Activated T-cell treated with anti-CD3 and anti-CD28 coated beads, Interleukin-2, amount 50 U/mL, for 4 hours (primary cell): ENCODE data around the gene LDHB. TPM values are rescaled to one million over a fixed set of nuclear protein-coding genes. Genes with fewer than 3 reads are reported as not detected.
"Not testable (repeated sequence)": the region's sequence is repeated elsewhere in the genome, so short reads cannot be mapped to it uniquely, and the experiment has no call there.

Experiments
- ATAC-seq, 2 donors: fragments of 200-7000 bp; cut with Tn5 transposase; one replicate each; pipeline ENCODE4 v1.10.0; 2021
- DNase-seq: peaks from one replicate; pipeline ENCODE4 v3.0.0-alpha.2; 2020
- H3K27me3 Mint-ChIP-seq: one replicate; pipeline ENCODE4 v1.8.0; 2021; ENCODE audit warnings: low read depth, mixed read lengths
- H3K36me3 Mint-ChIP-seq: one replicate; pipeline ENCODE4 v1.8.0; 2022; ENCODE audit warnings: mixed read lengths; ENCODE audit not compliant: insufficient read depth
- H3K4me1 Mint-ChIP-seq: one replicate; pipeline ENCODE4 v1.8.0; 2021; ENCODE audit warnings: low read depth, mixed read lengths
- H3K4me3 Mint-ChIP-seq: one replicate; pipeline ENCODE4 v1.8.0; 2021; ENCODE audit warnings: mild to moderate bottlenecking, moderate library complexity, mixed read lengths
- H3K9me3 Mint-ChIP-seq: one replicate; pipeline ENCODE4 v1.8.0; 2021; ENCODE audit warnings: mixed read lengths
- total RNA-seq, 3 donors: library from RNA; stranded (reverse); gene quantifications; one replicate each; pipeline ENCODE4 v1.2.1, GENCODE V29; 2021

Gene LDHB
- total RNA-seq, 3 donors from 2014 or later: 1,514 to 1,661 (median 1,615) TPM

- no peak for ATAC-seq
- Mint-ChIP-seq H3K36me3 (no peaks in the 10 kb centered on the region), H3K9me3 (no peaks in the 10 kb centered on the region), H3K4me3 (no peak overlapping the region), H3K4me1 (peaks cover 6% of the 10 kb centered on the region), H3K27me3 (no peaks in the 10 kb centered on the region)
- no peak for DNase-seq
Measured at GRCh38 chr12:21608196-21608595, 49.4 kb downstream of the LDHB start.

- no peak for ATAC-seq
- Mint-ChIP-seq H3K9me3 (no peaks in the 10 kb centered on the region), H3K27me3 (no peaks in the 10 kb centered on the region), H3K4me1 (peaks cover 2% of the 10 kb centered on the region), H3K36me3 (no peaks in the 10 kb centered on the region), H3K4me3 (no peak overlapping the region)
- no peak for DNase-seq
Measured at GRCh38 chr12:21607701-21608100, 49.9 kb downstream of the LDHB start.

- no peaks in the 10 kb centered on the region for H3K4me1 Mint-ChIP-seq
- no peak for ATAC-seq
- no peaks in the 10 kb centered on the region for H3K9me3 Mint-ChIP-seq
- DNase-seq: no peak
- no peaks in the 10 kb centered on the region for H3K36me3 Mint-ChIP-seq
- H3K27me3 Mint-ChIP-seq: no peaks in the 10 kb centered on the region
- no peak overlapping the region for H3K4me3 Mint-ChIP-seq
Measured at GRCh38 chr12:21606175-21606574, 51.5 kb downstream of the LDHB start.

GRCh38 chr12:21604245-21605101 is 53.2 kb downstream of the LDHB start, which contains the start of gene GYS2:
Gene GYS2 (minus strand): TSS chr12:21604847. CDS start chr12:21604592, 255 bp downstream.
- no peaks in the 10 kb centered on the region for H3K27me3 Mint-ChIP-seq
- DNase-seq: no peak
- no peak within 1 kb of the TSS for H3K4me3 Mint-ChIP-seq
- H3K4me1 Mint-ChIP-seq: no peaks in the 10 kb centered on the region
- no peaks in the 10 kb centered on the region for H3K9me3 Mint-ChIP-seq
- no peaks in the 10 kb centered on the region for H3K36me3 Mint-ChIP-seq
- ATAC-seq: no peak

- DNase-seq: no peak
- H3K36me3 Mint-ChIP-seq: no peaks in the 10 kb centered on the region
- H3K4me1 Mint-ChIP-seq: no peaks in the 10 kb centered on the region
- H3K4me3 Mint-ChIP-seq: no peak overlapping the region
- no peaks in the 10 kb centered on the region for H3K9me3 Mint-ChIP-seq
- no peak for ATAC-seq
- no peaks in the 10 kb centered on the region for H3K27me3 Mint-ChIP-seq
Measured at GRCh38 chr12:21602774-21603173, 54.9 kb downstream of the LDHB start.

GRCh38 chr12:21600196-21600595 is 57.4 kb downstream of the LDHB start:
- ATAC-seq (no peak), DNase-seq (no peak)
- no peak overlapping the region for H3K4me3 Mint-ChIP-seq
- H3K36me3 Mint-ChIP-seq: no peaks in the 10 kb centered on the region
- H3K9me3 Mint-ChIP-seq: peaks cover 3% of the 10 kb centered on the region
- no peaks in the 10 kb centered on the region for H3K27me3 Mint-ChIP-seq
- H3K4me1 Mint-ChIP-seq: no peaks in the 10 kb centered on the region

GRCh38 chr12:21599143-21599999 is 58.3 kb downstream of the LDHB start:
- no peaks in the 10 kb centered on the region for H3K36me3 Mint-ChIP-seq
- H3K27me3 Mint-ChIP-seq: no peaks in the 10 kb centered on the region
- H3K9me3 Mint-ChIP-seq: peaks cover 3% of the 10 kb centered on the region
- ATAC-seq (no peak), DNase-seq (no peak)
- H3K4me1 Mint-ChIP-seq: no peaks in the 10 kb centered on the region
- H3K4me3 Mint-ChIP-seq: no peak overlapping the region

GRCh38 chr12:21598651-21599050 is 59.0 kb downstream of the LDHB start:
- Mint-ChIP-seq H3K9me3 (peaks cover 3% of the 10 kb centered on the region), H3K27me3 (no peaks in the 10 kb centered on the region), H3K4me3 (no peak overlapping the region), H3K4me1 (no peaks in the 10 kb centered on the region), H3K36me3 (peaks cover 2% of the 10 kb centered on the region)
- DNase-seq: no peak
- ATAC-seq: no peak

- Mint-ChIP-seq H3K36me3 (peaks cover 12% of the 10 kb centered on the region), H3K9me3 (peaks cover 18% of the 10 kb centered on the region)
- H3K27me3 Mint-ChIP-seq, H3K4me1 Mint-ChIP-seq, DNase-seq, ATAC-seq, H3K4me3 Mint-ChIP-seq: not testable (repeated sequence)
Measured at GRCh38 chr12:21595356-21595755, 62.3 kb downstream of the LDHB start.

- ATAC-seq: no peak
- no peaks in the 10 kb centered on the region for H3K36me3 Mint-ChIP-seq
- H3K9me3 Mint-ChIP-seq: peaks cover 3% of the 10 kb centered on the region
- H3K4me1 Mint-ChIP-seq: no peaks in the 10 kb centered on the region
- H3K27me3 Mint-ChIP-seq: peaks cover 10% of the 10 kb centered on the region
- no peak for DNase-seq
- H3K4me3 Mint-ChIP-seq: no peak overlapping the region
Measured at GRCh38 chr12:21585485-21585884, 72.2 kb downstream of the LDHB start.

Other genes with a start within 250 kb of the LDHB start
- 10 to 100 TPM; 35.5 to 47.1 (median 45.8) TPM for gene PYROXD1, start 220.2 kb downstream of the LDHB start, total RNA-seq
- 10 to 100 TPM; 37.0 to 57.4 (median 45.7) TPM for gene RECQL, start 156.2 kb downstream of the LDHB start, total RNA-seq
- 10 to 100 TPM; 45.5 to 49.8 (median 48.1) TPM for gene GOLT1B, start 156.1 kb downstream of the LDHB start, total RNA-seq
- under 1 TPM; 0.10 to 0.27 (median 0.13) TPM for gene SPX, start 131.5 kb downstream of the LDHB start, total RNA-seq
- under 1 TPM in 2 of 3 donors, not detected in 1; 0.08 TPM for gene GYS2, start 53.0 kb downstream of the LDHB start, total RNA-seq
- not detected for gene KCNJ8, start 116.9 kb upstream of the LDHB start, total RNA-seq